K562 (cell line): ENCODE data around the gene GHDC. TPM values are rescaled to one million over a fixed set of nuclear protein-coding genes. Genes with fewer than 3 reads are reported as not detected.

Source experiments
- CREBBP ChIP-seq: IDR thresholded peaks from one replicate; pipeline ENCODE4 v1.6.1; 2012; ENCODE audit warnings: low read depth, mild to moderate bottlenecking, control low read depth, inconsistent platforms, low read length
- IRF1 ChIP-seq: sonication (generic); formaldehyde crosslinking; IDR thresholded peaks from 2 replicates; pipeline ENCODE4 v1.8.0; 2022; ENCODE audit warnings: missing genetic modification reagents, mild to moderate bottlenecking, borderline replicate concordance
- MGA ChIP-seq: fragments of 450-650 bp; IDR thresholded peaks from 2 replicates; pipeline ENCODE4 v1.6.1; 2016; ENCODE audit warnings: mild to moderate bottlenecking, moderate library complexity
- NFIC ChIP-seq: fragments of 450-650 bp; IDR thresholded peaks from 2 replicates; pipeline ENCODE4 v1.6.1; 2017; ENCODE audit warnings: mild to moderate bottlenecking, inconsistent platforms
- NKRF ChIP-seq: fragments of 450-650 bp; IDR thresholded peaks from 2 replicates; pipeline ENCODE4 v1.6.1; 2016; ENCODE audit warnings: borderline replicate concordance
- NR2F6 ChIP-seq: fragments of 450-650 bp; formaldehyde crosslinking; IDR thresholded peaks from 2 replicates; pipeline ENCODE4 v1.4.0; 2020; ENCODE audit warnings: mild to moderate bottlenecking
- RBM39 ChIP-seq: fragments of 200-400 bp; formaldehyde crosslinking; optimal IDR thresholded peaks from 2 replicates; pipeline ENCODE3; 2018; ENCODE audit warnings: low read depth, low read length
- SNRNP70 ChIP-seq: fragments of 200-400 bp; formaldehyde crosslinking; optimal IDR thresholded peaks from 2 replicates; pipeline ENCODE3; 2017; ENCODE audit warnings: low read depth, low read length
- TARDBP ChIP-seq: fragments of 450-650 bp; IDR thresholded peaks from 2 replicates; pipeline ENCODE4 v1.6.1; 2016
- TEAD4 ChIP-seq, 2 experiments: sonication (generic) in 1 of 2; formaldehyde crosslinking in 1 of 2; IDR thresholded peaks; 2 replicates each; pipeline versions ENCODE4 v1.6.1 to v1.8.0; 2012 to 2022; ENCODE audit warnings: borderline replicate concordance in 1 of 2, inconsistent platforms in 1 of 2, low read length in 1 of 2, mild to moderate bottlenecking in 1 of 2, missing genetic modification reagents in 1 of 2
- ZNF175 ChIP-seq: fragments of 200-800 bp; sonication (Bioruptor generic); IDR thresholded peaks from 2 replicates; pipeline ENCODE4 v1.6.1; 2016; ENCODE audit warnings: low read depth, mild to moderate bottlenecking, missing genetic modification characterization, missing compliant biosample characterization
- polyA plus RNA-seq, 8 experiments: library from polyadenylated mRNA; depleted of rRNA in 4 of 8; stranded (reverse) in 5 of 8; unstranded in 3 of 8; fragments of >200 nt; fragmentation: Nextera tagmentation in 2 of 8; fragmentation: Illumina TruSeq in 1 of 8; extraction: Ambion mirVana in 2 of 8; extraction: Trizol in 1 of 8; gene quantifications; 2 replicates each; pipeline versions ENCODE4 v1.2.1 to v1.2.3, GENCODE V29; 2011 to 2014; ENCODE audit warnings: inconsistent platforms in 1 of 8, missing spikeins in 1 of 8
- total RNA-seq, 7 experiments: library from RNA; depleted of rRNA in 6 of 7; stranded (reverse); fragments of >200 nt in 6 of 7; fragmentation: Illumina TruSeq in 2 of 7; extraction: Trizol in 2 of 7; gene quantifications; 2 replicates each; pipeline versions ENCODE4 v1.2.1 to v1.2.3, GENCODE V29; 2011 to 2021; ENCODE audit warnings: low replicate concordance in 1 of 7

GHDC gene
- total and polyA plus RNA-seq, 9 of the 15 experiments (the other 6 are each of a cell fraction or from before 2014, with no cell fraction given), result 0.65 to 23.2 (median 11.2) TPM

- TF ChIP-seq MGA (peak; percentile 96), RBM39 (peak; percentile 61), SNRNP70 (no peak), TARDBP (peak; percentile 93; the same call in 1 of the 2 replicates), NR2F6 (no peak), TEAD4 (IDR thresholded peaks at IDR 0.05; ENCODE audit: low read length) (peak; percentile 32), TEAD4 (CRISPR knock-in tag; IDR thresholded peaks at IDR 0.05; ENCODE audit: borderline replicate concordance) (0 out of 2 replicates have a peak, but pooled peaks have one; percentile 47), CREBBP (no peak), NFIC (peak; percentile 46), IRF1 (CRISPR knock-in tag) (no peak), ZNF175 (CRISPR knock-in tag) (0 out of 2 replicates have a peak, but pooled peaks have one; percentile 18), NKRF (peak; percentile 76)
These were observed 13.1 kb downstream of the GHDC start, which contains the start of gene KCNH4 (continued) for GRCh38 chr17:42180922-42181850.
